Cardiac septum (tissue), 1 donor: ENCODE data around the gene TEDC2. TPM values are rescaled to one million over a fixed set of nuclear protein-coding genes. Genes with fewer than 3 reads are reported as not detected.
"Not testable (repeated sequence)": the region's sequence is repeated elsewhere in the genome, so short reads cannot be mapped to it uniquely, and the experiment has no call there.

Experiments used
- DNase-seq: peaks from one replicate; pipeline ENCODE4 v3.0.0-alpha.2; 2020; ENCODE audit warnings: low spot score
- intact Hi-C: fragments of 100-400 bp; cut with DNase I; formaldehyde crosslinking; loops from one replicate; pipeline ENCODE4 v1.14.0; 2022
- total RNA-seq: library from RNA; stranded (reverse); fragmentation: NEBNext Ultra II Directional; extraction: Animal tissue kit (Norgen Biotek cat#: 25700); gene quantifications from one replicate; pipeline ENCODE4 v1.2.1, GENCODE V29; 2021
- donor health status: DM: no; HTN: no; CAD: no.

Gene TEDC2
- total RNA-seq, 1 donor from 2014 or later = 0.51 TPM

DNA sequence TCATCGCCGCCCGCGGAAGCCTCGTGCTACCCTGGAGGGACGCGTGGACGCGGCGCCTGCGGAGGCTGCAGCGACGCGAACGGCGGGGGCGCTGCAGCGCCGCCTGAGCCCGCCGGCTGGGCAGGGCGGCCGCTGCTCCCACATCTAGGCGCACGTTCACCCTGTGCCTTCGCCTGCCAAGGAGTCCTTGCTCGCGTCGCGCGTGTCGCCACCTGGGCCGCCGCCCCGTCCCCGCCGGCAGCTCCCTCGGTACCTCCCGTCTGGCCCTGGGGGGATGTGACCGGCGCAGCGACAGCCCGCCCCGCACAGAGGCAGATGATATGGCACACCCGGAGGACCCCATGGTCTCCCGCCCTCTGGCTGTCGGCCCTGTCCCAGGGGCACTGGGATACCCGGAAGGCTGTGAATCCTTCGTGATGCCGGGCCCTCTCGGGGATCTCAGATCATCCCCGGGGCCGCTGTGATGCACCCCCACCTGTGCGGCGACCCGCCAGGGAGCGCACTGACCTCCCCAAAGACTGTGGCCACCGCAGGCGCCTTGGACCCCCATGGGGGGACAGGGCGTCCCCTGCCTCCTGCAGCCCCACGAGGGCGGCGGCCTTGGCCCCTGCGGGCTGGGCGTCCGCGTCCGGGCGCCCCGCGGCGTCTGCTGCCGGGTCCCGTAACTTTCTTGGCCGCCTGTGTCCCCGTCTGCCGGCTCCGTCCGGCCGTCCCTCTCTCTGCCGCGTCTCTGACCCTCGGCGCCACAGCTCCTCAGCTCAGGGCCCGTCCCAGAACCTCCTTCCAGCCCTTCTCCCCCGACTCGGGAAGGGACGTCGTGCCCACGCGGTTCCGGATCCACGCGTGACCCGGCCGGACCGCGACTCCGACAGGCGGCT, 14.3 kb downstream of the TEDC2 start:
- DNase-seq = no peak
- intact Hi-C loops = no loop called here

DNA sequence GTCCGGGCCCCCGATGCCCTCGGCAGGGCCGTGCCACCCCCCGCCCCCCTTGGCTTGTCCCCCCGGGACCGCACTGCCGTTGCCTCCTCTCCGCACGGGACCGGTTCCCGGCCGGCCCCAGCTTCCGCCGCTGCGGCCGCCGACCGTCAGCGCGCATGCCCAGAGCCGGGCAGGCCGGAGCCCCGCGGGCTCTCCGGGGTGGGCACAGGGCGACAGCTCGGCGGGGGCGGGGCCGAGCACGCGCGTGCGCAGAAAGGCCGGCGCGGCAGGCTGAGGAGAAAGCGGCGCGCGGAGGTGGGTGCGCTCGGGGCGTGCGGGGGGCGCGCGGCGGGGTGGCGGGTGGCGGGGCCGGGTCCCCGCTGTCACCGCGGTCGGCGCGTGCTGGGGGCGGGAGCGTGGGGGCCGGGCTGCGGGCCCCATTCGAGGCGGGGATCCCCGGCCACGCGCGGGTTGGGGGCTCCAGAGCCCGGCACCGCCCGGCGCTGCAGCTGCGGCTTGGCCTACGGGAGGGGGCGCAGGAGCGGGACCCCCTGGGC, 15.0 kb downstream of the TEDC2 start, which contains the start of gene TBC1D24:
TBC1D24 (plus strand) TSS at position 251 of the 536 bp plus-strand sequence. CDS start 21,022 bp downstream, outside the sequence.
- intact Hi-C loops = no loop called here
- DNase-seq = peak; percentile 92

DNA sequence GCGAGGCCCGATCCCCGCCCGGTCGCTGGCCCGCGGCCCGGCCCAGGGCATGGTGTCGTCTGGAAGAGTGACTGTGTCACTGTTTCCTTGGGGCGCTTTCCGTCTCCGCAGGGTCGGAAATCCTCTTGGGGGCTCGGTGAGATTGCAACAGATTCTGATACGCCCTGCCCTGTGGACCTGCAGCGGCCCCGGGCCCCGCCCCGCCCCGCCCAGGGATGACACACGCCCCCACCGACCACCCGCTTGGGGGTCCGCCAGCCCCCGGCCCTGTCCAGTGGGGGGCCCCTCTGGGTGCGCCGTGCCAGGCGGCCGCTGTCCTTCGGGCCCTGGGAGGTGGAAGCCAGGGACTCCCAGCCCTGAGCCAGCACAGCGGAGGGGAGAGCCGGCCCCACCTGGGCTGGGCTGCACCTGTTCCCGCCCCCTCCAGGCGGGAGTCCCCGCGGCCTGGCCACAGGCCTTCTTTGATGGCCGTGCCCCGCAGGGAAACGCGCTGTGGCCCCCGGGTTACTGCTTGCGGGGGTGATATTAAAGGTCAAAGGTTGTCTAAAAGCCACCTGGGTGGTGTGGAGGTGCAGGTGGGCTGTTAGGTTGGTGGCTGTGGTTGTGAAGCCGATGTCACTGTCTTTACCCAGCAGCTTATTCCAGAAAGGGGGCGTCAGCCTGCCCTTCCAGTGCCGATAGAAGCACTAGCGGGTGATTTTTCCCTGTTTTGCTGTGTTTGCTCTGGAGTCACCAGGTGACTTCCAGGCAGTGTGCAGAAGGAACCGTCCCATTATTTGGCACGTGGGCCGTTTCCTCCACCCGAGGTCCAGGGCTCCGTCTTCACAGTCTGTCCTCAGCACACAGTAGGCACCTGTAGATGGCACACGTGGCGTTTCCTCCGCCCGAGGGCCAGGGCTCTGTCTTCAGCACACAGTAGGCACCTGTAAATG, 15.8 kb downstream of the TEDC2 start:
- intact Hi-C loops = no loop called here
- DNase-seq = no peak

DNA sequence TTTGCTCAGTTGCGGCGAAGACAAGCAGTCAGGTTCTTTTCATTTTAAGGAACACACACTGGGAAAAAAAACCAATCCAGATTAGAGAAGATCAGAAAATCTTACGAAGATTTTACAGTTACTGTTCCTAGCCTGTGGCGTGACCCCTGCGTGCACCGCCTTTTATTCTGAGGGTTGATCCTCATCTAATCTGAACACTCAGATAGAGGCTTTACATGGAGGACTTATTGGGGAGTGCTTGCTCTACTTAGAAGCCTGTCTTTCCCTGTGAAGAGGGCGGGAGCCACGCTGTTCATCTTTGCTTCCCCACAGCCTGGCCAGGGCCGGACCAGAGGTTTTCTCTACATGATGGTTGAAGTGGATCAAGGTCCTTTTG, 16.4 kb downstream of the TEDC2 start:
- DNase-seq = no peak
- intact Hi-C loops = no loop called here

DNA sequence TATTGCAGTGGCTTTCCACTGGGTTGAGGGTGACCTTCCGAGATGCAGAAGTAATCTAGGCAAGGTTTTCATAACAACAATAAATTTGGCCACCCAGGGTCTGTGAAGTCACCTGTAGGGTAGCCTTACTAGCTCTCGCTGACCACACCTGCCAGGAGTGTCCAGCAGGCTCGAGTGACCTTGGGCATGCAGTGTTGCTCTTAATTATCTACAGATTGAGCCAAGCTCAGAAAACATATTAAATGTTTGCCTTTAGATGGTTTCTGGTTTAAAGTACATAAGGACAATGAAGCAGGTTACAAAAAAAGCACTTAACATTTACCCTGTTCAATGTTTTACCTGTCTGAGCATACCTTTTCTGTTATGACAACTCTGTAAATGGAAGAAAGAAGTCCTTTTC, 16.8 kb downstream of the TEDC2 start:
- intact Hi-C loops = no loop called here

DNA sequence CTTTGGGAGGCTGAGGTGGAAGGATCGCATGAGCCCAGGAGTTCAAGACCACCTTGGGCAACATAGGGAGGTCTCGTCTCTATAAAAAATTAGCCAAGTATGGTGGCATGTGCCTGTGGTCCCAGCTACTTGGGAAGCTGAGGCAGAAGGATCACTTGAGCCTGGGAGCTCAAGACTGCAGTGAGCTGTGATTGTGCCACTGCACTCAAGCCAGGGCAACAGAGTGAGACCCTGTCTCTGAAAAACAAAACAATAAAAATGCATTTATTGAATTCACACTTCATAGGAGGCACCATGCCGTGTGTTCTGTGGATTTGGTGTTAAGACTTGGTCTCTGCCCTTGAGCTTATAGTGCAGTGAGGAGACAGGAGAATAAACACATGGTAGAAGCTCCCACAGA, 17.4 kb downstream of the TEDC2 start:
- intact Hi-C loops = no loop called here
- DNase-seq = no peak

More for the DNA sequence above, 16.8 kb downstream of the TEDC2 start:
- DNase-seq = no peak

DNA sequence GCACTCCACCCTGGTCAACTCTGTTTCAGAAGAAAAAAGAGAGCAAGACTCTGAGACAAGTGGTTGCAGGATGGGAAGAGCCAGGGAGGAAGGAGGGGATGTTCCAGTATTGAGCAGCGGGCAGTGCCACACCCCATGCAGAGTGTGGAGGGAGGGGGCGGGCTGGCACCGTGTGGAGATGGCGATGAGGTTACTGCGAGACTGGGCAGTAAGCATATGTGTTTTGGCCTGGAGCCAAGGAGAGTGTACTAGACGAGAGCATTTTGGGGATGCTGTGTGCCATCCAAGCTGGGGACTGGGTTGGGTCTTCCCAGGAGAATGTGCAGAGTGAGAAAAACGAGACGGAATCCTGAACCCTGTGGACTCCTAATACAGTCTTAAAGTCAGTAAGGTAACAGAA, 18.4 kb downstream of the TEDC2 start:
- no peak for DNase-seq
- intact Hi-C loops = no loop called here

DNA sequence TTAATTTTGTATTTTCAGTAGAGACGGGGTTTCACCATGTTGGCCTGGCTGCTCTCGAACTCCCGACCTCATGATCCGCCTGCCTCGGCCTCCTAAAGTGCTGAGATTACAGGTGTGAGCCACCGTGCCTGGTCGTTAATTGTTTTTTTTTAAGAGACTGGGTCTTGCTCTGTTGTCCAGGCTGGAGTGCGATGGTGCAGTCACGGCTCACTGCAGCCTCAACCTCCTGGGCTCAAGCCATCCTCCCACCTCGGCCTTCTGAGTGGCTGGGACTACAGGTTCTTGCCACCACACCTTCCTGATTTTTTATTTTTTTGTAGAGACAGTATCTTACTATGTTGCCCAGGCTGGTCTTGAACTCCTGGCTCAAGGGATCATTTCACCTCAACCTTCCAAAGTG, 20.1 kb downstream of the TEDC2 start:
- intact Hi-C loops = loop anchor here (10.0 kb wide), 1 partner anchor 145 kb away; no protein-coding TSS in a partner anchor
- not testable (repeated sequence) for DNase-seq

DNA sequence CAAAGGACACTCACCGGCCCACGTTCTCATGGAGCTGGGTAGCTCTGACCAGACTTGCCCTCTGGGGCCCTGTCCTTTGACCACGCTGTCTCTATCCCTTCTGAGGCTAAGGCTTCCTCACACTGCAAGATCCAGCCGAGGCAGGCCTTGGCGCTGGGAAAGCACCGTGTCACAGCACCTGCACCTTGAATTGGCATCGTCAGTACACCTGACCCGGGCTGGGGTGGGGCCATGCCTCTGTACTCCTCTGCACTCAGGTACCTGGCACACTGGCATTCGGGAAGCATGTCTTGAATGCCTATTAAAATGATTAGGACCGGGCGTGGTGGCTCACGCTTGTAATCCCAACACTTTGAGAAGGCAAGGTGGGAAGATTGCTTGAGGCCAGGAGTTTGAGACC, 21.0 kb downstream of the TEDC2 start:
- intact Hi-C loops = loop anchor here (10.0 kb wide), 1 partner anchor 146 kb away; no protein-coding TSS in a partner anchor
- no peak for DNase-seq

DNA sequence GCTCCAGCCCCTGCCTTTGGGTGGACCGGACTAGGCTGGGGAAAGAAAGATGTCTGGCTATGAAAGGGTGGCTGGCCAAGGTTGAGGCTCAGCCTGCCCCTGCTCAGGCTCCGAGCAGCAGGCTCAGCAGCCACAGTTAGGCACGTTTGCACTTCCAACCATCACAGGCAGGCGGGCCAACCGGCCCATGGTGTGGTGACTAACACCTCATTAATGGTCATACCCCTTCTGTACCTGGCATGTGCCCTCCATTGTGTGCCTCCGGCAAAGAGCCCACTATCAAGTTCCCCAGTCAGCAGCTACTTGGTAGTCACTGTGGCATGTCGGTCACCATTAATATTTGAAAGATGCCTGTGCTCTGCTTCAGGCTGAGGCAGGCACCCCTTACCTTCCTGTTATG, 21.8 kb downstream of the TEDC2 start:
- DNase-seq = no peak

DNA sequence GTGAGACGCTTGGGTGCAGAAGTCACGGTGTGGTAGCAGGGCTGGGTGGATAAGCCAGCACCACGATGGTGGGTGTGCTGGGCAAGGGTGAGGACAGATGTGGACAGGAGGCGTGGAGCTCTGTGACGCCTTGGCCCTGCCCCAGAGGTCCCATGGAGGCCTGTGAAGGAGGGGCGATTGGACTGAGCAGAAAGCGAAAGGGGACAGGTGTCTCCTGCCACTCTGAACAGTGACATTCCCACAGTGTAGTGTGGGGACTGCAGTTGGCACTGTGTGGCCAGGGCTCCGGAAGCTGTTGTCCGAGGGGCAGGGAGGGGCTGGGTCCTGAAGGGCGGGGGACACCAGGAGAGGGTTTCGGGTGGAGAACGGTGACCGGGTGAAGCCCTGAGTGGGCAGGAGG, 22.3 kb downstream of the TEDC2 start:
- intact Hi-C loops = loop anchor here (10.0 kb wide), 1 partner anchor 147 kb away; no protein-coding TSS in a partner anchor
- DNase-seq = no peak

More for the DNA sequence above, 21.8 kb downstream of the TEDC2 start:
- intact Hi-C loops = loop anchor here (10.0 kb wide), 1 partner anchor 147 kb away; no protein-coding TSS in a partner anchor

DNA sequence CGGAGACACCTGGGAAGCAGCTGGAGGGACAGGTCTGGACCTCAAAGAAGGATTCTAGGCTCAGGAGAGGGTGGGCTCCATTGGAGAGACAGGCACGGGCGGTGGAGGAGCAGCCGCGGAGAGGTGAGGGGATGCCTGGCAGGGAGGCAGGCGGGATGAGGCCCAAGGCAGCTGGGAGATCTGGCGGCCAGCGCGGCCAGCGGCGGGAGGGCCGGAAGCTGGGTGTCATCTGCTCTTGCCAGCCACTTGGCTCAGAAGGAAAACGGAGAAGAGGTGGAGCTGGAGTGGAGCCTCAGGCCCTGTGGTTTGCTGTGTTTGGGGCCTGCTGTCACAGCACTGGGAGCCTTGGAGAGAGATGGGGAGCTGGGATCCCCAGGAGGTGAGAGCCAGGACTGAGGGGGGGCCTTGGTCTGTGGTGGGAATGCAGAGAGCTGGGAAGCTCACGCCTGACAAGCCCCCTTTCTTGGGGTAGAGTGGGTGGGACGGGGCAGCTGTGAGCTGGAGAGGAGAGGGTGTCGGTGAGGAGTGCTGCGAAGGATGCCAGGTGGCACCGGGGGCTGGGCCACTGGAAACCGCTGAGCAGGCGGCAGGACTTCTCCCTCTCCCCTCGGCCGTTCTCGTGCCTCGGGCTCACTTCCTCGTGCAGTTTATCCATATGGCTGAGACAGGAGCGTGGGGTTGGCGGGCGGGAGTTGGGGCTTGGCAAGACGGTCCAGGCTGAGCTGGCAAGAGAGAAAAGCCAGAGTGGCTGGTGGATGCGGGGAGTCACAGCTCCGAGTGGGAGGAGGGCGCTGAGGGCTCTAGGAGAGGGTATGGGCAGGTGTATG, 23.0 kb downstream of the TEDC2 start:
- DNase-seq = no peak
- intact Hi-C loops = loop anchor here (10.0 kb wide), 1 partner anchor 148 kb away; no protein-coding TSS in a partner anchor

DNA sequence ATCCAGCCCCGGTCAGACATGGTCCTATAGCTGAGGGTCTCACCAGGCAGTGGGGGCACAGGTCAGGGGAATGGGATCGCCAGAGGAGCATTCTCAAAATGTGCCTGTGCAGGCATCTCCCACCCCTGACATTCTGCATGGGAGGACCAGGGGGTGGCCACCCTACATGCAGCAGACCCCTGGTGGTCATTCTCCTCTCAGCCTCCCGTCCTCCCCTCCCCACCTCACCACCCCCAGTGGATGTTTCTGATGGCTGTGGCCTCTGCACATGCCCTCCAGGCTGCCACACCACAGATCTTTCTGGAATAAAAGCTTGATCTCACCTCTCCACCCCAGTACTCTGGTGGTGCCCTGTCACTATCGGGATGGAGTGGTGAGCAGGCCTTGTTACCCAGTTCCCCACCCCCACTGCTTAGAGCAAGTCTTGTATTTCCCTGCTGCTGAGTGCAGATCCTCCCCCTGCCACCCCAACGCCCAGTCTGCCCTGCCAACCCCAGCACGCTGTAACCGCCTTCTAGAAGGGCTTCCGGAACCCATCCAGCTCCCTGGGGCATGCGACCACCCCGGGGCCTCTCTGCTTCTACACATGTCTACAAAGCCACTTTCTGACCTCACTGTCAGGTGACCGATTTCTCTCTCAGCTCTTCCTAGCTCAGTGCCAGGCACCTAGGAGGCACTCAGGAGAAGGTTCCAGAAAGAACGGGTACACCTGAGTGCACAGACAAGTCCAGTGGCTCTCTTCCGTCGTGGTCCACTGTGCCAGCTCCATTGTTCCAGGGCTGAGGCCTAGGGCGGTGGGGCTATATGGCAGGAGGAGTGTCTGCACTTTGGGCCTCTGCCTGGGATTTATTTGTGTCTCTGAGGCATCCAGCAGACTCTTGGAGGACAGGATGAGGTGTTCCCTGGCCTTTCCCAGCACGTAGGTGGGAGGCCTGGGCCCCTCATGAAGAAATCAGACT, 24.3 kb downstream of the TEDC2 start:
- intact Hi-C loops = loop anchor here (10.0 kb wide), 1 partner anchor 149 kb away; no protein-coding TSS in a partner anchor
- DNase-seq = no peak

DNA sequence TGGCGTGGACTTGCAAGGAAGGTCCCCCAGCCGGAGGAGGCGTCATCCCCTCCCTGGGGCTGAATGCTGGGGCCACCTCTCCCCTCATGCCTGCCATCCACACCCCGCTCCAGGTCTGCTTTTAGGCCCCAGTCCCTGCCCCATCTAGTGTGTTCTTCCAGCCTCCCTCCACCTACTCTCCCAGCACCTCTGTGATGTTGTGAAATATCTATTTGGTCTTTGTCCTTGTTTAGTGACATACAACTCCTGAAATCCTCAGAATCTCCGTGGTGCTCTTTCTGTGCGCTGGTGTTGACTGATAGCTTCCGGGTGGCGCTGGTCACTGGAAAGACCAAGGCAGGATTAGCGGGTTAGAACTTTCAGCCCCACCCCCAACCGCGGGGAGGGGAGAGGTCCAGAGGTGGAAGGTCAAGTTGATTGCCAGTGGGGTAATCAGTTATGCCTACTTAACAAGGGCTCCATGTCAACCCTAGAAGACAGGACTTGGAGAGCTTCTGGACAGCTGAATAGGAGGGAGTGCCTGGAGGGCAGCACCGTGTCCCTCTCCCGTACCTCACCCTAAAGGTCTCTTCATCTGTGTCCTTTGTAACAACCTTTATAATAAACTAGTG, 25.1 kb downstream of the TEDC2 start:
- intact Hi-C loops = loop anchor here (10.0 kb wide), 1 partner anchor 150 kb away; no protein-coding TSS in a partner anchor
- DNase-seq = no peak

DNA sequence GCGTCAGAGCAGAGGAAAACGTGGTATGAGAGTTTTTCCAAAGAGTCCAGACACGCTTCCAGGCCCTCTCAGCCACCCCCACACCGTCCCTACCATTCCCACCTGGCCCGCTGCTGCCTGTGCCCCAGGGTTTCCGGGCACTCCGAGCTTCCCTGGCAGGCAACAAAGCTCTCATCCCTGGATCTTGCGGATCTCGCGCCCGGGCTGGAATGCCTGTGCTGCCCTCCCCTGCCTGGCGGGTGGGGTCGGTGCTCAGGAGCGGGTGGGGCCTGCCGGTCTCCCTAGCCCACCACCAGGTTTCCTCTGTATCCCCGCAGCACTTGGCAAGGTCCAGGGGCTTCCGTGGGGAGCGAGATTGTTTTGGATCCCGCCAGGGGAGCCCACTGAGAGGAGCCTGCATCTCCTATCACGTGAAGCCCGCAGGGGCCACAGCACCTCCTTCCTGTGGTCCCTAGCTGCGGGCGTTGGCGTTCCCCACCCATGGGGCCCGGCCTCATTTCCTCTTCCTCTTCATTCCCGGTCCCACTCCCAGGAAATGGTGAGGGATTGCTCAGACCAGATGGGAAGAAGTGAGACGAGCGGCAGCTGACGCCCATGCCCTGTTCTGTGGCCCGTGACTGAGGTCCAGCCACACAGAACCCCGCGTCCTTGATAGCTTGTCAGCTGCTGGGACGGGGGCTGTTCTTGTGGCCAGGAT, 26.1 kb downstream of the TEDC2 start:
- intact Hi-C loops = loop anchor here (10.0 kb wide), 1 partner anchor 151 kb away; no protein-coding TSS in a partner anchor

More for the DNA sequence above, 26.1 kb downstream of the TEDC2 start:
- no peak for DNase-seq
